Fibroblast of skin of back (primary cell): ENCODE data around the gene REG4.

Experiments used
- DNase-seq: peaks from one replicate; pipeline ENCODE4 v3.0.0-alpha.2; 2013

The REG4 gene

DNA sequence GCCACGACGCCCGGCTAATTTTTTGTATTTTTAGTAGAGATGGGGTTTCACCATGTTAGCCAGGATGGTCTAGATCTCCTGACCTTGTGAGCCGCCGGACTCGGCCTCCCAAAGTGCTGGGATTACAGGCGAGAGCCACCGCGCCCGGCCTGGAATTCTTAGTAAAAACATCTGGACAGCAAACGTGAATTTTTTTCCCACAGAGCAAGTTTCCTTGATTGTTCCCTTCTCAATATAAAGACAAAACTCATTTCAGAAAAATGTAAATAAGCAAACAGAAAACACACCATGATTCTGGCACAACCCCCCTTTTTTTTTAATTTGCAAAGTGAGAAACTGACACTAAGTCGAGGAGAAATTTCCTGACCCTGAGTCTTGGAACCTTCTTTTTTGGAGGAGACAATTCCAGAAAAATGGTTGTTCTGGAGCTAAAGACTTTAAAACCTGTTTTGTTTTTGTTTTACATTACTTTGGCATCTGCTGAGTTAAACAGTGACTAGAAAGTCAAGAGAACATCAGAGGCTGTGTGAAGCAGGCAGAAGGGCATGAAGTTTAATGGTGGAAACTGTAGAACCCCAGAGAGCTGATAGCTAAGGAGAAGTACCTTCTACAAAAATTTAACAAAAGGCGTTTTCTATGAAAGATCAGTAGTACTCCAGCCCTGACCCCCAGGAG lies 32.2 kb downstream of the REG4 start:
- DNase-seq: no peak

DNA sequence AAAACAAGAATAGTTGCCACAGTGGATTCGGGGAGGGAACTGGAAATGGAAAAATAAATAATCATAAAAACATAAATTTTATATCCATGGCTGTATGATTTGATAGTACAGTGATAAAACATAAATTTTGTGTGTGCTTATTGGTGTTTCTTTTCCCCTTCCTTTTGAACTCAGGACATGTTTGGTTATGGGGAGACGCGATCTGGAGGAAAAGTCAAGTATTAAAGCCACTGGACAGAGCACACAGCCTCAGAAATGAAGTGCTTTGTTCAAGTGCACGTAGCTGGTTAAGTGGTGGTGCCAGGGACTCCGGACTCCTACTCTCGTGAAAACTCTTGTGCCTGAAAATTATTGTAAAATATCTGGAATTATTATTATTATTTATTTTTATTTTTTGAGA lies 32.9 kb downstream of the REG4 start:
- DNase-seq: no peak

DNA sequence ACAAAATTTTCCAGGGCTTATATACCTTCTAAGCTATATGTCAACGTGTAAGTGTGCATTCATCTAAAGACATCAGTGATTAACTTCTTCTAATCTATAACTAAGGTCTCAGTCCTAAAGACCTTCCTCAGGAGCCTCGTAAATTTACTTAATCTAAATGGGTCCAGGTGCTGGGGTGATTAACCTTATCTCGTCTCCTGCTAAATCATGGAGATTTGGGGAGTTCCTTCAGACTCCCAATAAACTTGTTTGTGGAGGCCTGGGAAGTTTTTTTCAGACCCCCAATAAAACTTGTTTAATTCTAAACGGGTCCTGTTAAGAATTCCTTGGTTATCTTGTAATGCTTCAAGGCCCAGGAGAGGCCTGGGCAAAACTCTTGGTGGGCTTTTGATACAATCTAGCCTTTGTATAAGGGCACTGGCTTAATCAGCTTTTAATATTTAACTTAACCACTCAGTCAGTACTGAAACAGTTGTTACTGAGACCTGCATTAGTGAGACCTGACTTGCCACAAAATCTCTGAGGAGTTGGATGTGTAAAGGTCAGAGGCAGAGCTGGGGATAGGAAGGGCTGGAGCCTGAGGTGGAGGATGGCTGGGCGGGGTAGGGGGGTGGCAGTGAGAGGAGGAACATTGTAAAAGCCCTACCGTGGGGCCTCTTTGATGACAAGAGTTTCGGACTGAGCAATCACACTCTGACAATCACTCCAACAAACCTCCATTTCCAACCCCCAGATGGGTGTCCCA lies 36.3 kb downstream of the REG4 start:
- DNase-seq: no peak

DNA sequence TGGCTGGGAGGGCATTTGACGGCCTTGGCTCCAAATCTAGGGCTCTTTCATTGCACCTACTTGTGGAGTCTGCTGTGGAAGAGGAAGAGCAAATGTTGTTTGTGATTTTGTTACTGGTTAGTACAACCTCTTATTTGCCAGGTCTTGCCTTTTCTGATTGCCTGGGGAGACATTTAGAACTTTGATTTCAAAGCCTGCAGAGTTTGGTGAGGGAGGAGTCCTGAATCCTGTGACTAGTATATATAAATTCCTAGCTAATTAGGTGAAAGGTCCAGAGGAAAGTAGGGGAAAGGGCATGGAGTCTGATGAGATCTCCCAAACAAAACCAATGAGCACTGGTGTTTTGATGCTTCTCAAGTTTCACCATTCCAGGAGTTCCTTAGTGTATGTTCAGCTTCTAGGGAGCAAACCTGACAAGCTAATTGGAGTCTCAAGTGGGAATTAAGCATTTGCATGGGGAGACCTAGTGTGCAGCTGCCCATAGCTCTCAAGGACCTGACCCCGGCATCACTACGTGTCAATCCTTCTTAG lies 37.5 kb downstream of the REG4 start:
- peak; percentile 35 for DNase-seq

DNA sequence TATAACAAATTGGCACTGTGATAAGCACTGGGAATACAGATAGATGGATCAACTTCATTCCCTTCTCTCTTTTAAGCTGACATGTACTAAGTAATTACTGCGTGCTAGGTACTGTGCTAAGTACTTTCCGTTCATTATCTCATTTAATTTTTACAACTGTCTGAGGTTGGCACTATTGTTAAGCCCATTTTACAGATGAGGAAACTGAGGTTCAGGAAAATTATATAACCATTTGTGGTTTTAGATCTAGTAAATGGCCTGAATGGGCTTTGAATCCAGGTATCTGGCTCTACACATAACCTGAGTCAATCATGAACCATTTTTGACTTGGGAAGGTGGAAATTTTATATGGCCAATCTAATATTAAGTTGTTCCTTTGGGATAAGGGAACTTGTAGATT lies 39.0 kb downstream of the REG4 start:
- no peak for DNase-seq

DNA sequence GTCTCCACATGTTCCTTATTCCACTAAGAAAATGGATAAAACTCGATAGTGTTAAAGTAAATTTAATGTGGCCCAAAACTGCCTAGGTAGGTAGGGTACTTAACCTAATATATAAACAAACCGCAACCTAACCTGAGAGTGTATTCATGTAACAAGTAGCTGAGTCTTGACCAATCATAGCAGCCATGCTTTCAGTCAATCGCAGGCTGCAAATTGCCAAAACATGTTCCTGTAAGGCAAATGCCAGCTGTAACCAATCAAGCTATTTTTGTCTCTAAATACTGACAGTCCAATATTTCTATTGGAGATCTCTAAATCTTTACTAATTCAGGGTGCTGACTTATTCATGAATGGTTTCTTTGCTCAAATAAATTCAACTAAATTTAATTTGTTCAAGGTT lies 39.5 kb downstream of the REG4 start:
- no peak for DNase-seq

DNA sequence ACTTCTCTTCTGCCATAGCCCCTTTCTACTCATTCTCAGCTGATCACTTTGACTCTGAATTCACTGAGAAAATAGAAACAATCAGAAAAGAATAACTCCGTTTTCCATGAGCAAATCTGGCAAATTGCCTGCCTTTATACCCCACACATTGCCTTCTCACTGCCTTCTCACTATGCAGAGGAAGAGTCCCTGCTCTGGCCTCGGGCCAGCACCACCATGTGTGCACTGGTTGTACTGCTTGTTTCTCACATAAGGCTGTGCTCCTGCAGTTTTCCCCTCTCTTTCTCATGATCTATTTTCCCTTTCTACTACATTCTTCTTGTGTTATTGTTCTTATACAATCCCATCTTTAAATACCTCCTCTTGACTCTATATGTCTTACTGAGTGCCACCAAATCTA lies 40.2 kb downstream of the REG4 start:
- peak; percentile 16 for DNase-seq

DNA sequence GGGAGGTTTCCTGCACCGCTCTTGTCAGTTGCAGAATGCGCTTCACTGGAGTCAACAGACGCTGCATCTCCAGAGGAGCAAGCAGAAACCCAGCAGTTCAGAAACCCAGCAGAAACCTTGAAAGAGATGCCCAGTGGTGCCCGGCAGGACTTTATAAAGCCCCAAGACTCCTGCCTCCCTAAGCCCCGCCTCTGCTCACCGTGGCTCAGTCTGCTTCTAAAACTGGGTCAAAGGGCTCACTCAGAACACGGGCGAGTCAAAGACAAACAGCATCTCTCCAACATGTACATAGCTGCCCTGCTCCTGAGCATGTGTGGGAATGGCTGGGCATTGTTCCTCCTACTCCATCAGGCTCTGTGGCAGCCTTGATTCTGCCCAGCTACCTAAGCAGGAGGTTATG lies 42.5 kb downstream of the REG4 start, which contains the start of gene HMGCS2:
HMGCS2 (minus strand) TSS at position 128 of the 400 bp plus-strand sequence; CDS start at position 67, 61 bp downstream.
- DNase-seq: no peak

DNA sequence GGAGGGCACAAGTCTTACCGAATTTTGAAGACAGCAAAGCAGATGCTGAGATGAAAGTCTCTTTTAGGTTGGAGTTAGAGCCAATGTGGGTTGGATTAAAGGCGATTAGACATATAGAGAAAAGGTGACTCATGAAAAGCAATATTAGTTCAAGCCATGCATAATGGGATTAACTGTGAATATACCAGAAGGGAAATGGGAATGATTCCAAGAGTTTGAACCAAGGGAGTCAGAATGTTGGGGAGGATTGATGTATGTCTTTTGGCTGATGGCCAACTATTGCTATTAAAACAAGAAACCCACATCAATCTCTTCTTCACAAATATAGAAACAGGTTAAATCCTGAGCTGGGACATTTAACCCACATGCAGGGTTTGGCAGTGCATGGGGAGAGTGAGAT lies 43.8 kb downstream of the REG4 start:
- DNase-seq: peak; percentile 14

DNA sequence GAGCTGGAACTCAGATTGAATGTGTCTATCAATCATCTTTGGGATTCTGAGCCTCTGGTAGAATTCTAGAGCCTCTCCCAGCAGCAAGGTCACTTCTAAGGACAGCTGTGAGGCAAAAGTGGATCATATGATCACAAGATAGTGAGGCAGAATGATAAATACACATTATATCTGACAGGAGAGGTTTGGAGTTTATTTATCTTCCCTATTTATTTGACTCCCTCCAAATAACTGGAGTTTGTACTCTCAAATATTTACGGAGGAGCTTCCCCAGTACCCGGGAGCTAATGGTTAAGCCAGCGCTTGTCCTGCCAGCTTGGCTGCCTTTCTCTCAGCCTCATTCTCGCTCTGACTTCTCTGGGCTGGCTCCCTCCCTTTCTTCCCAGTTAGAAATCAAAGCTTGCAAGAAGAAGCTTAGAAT lies 44.9 kb downstream of the REG4 start:
- DNase-seq: no peak

DNA sequence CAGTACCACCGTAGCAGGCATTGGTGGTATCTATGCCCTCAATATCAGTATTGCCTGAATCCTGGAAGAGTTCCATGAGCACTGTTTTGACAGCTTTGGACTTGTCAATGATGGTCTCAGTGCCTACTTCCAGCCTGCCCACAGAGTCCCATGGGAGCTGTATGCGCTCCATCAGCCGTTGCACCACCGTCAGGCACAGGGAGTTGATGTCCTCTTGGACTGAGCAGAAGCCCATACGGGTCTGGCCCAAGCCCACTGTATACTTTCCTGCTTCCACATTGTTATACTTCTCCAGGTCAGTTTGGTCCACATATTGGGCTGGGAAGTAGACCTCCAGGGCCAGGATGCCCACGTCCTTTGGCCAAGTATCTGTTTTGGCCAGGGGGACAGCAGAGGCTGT lies 47.0 kb downstream of the REG4 start:
- no peak for DNase-seq

DNA sequence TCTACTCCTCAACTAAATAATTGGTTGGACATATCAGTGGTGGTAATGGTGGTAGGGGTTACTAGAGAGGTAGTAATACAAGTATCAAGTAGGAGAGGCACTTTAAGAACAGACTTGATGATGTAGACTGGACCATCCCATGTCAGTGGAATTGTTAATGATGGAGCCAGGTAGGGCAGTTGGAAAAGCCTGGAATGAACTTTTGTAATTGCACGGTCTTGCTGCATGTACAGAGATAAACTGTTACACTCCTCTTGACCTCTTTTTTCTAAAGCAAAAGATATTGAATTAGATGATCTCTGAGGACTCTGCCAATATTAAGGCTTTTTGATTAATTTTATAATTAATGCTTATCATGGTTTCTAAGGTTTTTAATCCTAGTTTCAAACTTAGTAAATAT lies 48.3 kb downstream of the REG4 start:
- DNase-seq: no peak

DNA sequence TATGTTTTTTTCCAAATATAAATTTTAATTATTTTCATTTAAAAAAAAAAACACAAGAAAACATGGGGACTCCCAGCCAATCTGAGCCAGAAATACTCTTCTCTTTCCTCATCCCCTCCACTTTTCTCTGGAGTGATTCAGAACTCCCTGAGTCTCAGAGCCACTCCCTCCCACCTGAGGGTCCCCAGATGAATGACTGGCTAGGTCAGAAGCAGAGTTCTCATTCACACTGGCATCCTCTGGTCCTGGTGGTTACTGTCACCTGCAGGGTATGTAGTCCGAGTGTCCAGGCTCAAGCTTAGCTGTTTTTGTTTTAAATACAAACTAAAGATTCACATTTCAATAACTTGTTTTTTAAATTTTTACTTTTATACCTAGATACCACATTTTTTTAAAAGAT lies 48.9 kb downstream of the REG4 start:
- no peak for DNase-seq

DNA sequence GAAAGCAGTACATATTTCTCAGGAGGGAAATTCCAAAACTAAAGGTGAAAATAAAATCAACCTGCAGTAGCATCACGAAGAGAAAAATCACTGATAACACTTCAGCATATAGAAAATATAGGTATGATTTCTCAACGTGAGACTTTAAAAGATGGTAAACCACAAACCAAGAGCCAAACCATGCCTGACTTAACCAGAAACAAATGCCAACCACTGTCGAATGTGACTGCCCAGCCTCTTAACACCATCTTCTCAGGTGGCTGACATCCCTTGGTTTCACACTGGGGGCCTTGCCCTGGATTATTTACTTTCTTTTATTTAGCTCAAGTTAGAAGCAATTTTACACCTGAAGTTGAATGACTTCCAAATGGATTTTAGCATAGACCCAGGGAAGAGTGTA lies 52.7 kb downstream of the REG4 start:
- no peak for DNase-seq

DNA sequence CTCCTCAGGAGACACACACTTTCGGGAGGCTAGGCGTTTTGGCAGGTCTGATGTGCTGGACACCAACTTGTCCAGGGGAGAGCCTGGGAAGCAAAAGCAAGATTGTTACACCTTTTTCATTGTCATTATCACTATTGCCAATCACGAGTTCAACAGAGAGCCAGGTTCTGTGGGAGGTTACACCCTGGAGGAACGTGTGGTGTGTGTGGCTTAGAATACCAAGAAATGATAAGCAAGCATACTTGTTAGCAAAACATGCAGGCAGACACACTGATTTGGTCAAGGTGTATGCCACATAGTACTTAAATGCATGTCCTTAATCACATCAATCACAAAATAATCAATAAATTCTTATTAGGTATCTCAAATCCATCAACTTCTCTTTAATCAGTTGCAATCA lies 58.7 kb downstream of the REG4 start:
- no peak for DNase-seq

DNA sequence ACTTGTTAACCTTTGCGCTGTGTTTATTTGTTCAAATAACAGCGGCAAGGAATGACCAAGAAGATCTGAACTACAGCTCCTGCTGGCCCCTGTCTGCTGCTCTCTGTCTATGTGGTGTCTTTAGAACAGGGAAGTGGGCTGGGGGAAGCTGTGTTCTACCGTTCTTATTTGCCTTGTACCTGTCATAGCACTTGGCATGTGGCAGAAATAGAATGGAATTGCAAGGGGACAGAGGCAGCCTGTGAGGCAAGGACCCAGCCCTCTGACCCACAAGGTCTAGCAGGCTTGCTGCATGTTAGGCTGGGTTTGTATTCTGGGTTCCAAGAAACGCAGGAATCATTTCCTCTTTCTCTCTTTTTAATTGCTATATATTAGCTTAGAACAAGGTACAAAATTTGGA lies 63.2 kb downstream of the REG4 start:
- no peak for DNase-seq

DNA sequence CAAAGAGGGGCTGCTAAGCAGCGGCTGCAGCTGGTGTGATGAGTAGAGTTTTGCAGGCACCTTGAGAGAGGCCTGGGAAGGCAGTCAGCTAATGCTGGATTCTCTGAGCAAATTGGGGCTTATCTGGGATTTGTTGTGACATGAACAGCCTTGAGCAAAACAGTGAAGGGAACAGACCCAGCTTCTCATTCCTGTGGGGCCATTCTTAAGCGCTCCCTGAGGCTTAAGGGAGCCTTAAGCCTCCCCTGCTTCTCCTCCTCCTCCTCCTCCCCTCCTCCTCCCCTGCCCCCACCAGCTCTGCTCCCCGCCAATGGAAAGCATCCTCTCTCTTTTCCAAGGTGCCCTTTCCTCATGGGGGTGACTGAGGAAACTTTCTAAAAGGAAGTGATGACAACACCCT lies 63.8 kb downstream of the REG4 start:
- DNase-seq: no peak

DNA sequence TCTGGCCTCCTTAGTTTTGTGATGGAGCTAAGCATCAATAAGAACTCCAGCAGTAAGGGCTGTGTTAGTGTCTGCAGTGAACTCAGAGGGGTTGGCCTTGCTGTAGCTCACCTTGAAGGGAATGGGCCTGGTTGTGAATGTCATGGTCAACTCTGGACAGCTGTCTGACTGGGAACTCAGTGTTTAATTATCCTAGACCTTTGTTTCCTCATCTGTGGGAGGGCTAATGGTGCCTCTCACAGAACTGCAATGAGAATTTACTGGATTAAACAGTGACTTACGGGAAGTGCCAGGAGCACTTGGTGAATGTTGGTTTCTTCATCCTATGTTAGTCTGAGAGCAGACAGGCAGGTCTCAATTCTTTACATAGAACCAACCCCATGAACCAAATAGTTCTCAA lies 66.2 kb downstream of the REG4 start:
- no peak for DNase-seq

DNA sequence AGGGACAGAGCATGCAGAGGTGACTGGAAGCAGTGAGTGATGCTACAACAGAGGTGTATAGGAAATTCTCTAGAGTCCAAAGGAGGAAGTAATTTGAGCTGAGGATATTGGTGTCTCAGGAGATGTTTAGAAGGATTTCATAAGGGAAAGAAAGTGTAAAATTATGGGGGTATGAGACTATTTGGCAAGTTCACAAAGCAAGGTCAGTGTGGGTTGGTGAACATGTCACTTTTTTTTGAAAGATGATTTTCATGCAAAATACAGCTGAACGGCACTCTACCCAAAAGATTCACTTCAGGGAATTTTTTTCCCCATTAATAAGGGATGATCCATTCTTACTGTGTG lies 66.7 kb downstream of the REG4 start:
- DNase-seq: no peak
